GM12878 (cell line): ENCODE results near the gene ALX1. TPM values are rescaled to one million over a fixed set of nuclear protein-coding genes. Genes with fewer than 3 reads are reported as not detected.

ENCODE experiments used
- ATAC-seq: fragments of 200-7000 bp; cut with Tn5 transposase; 3 replicates; pipeline ENCODE4 v1.9.1; 2020; ENCODE audit warnings: mild to moderate bottlenecking, moderate library complexity
- BruUV-seq: library from RNA; stranded (reverse); fragments of 400-500 nt; replicated peaks from 2 replicates; lab custom pipeline; 2021; lab: Mats Ljungman, UMichigan
- CTCF ChIA-PET: fragments of 300-600 bp; sonication (Branson Sonifier 250); formaldehyde crosslinking; extraction: SDS; loops from one replicate; lab custom pipeline; 2021; ENCODE audit warnings: inconsistent platforms; lab: Yijun Ruan, JAX
- POLR2A ChIA-PET: fragments of 350-600 bp; formaldehyde crosslinking; extraction: SDS; loops from one replicate; lab custom pipeline; 2021; ENCODE audit warnings: inconsistent platforms; lab: Charles Lee
- RAD21 ChIA-PET: fragments of 300-600 bp; sonication (Branson Sonifier 250); formaldehyde crosslinking; loops from one replicate; lab custom pipeline; 2023; ENCODE audit warnings: antibody characterized with exemption; ENCODE audit not compliant: unreplicated experiment; lab: Charles Lee
- SMC1A ChIA-PET: fragments of 300-600 bp; sonication (Branson Sonifier 250); formaldehyde crosslinking; loops from one replicate; lab custom pipeline; 2023; ENCODE audit not compliant: unreplicated experiment, uncharacterized antibody; lab: Charles Lee
- DNase-seq: peaks from one replicate; pipeline ENCODE4 v3.0.0-alpha.2; 2011; ENCODE audit warnings: low read depth, low spot score
- FAIRE-seq: peaks from 3 replicates; lab custom pipeline; 2011; peaks lifted over from hg19 to GRCh38; lab: Jason Lieb, UNC
- H2AFZ ChIP-seq: 2 replicates; pipeline ENCODE4 v1.6.0; 2011; ENCODE audit warnings: low read depth, low read length, control low read depth; ENCODE audit not compliant: control insufficient read depth
- H3K27ac ChIP-seq: 2 replicates; pipeline ENCODE4 v1.5.1; 2011; ENCODE audit warnings: control low read depth; ENCODE audit not compliant: control insufficient read depth, insufficient read depth
- H3K27me3 ChIP-seq, 2 experiments: replicated peaks in 1 of 2; 2 replicates each; pipeline versions ENCODE4 v1.6.0 to v1.6.1; 2011; ENCODE audit warnings: low read length in 1 of 2; ENCODE audit not compliant: control insufficient read depth in 2 of 2, insufficient read depth in 2 of 2
- H3K36me3 ChIP-seq, 2 experiments: 2 replicates each; pipeline ENCODE4 v1.5.1; 2011; ENCODE audit warnings: low read length in 1 of 2; ENCODE audit not compliant: control insufficient read depth in 2 of 2, insufficient read depth in 2 of 2
- H3K4me1 ChIP-seq: 2 replicates; pipeline ENCODE4 v1.6.1; 2011; ENCODE audit warnings: mild to moderate bottlenecking, low read length, moderate library complexity, mixed read lengths; ENCODE audit not compliant: control insufficient read depth, insufficient read depth
- H3K4me2 ChIP-seq: 2 replicates; pipeline ENCODE4 v1.6.0; 2011; ENCODE audit warnings: control low read depth; ENCODE audit not compliant: control insufficient read depth, insufficient read depth
- H3K4me3 ChIP-seq: fragments of 200-600 bp; sonication (generic); 2 replicates; pipeline ENCODE4 v1.5.1; 2016
- H3K79me2 ChIP-seq: 2 replicates; pipeline ENCODE4 v1.6.0; 2011; ENCODE audit warnings: low read length; ENCODE audit not compliant: control insufficient read depth, insufficient read depth
- H3K9ac ChIP-seq: 2 replicates; pipeline ENCODE4 v1.8.0; 2011; ENCODE audit warnings: low read length, control low read depth, mixed read lengths; ENCODE audit not compliant: control insufficient read depth, insufficient read depth
- H3K9me3 ChIP-seq: replicated peaks from 3 replicates; pipeline ENCODE4 v1.5.1; 2011; ENCODE audit warnings: mild to moderate bottlenecking, low read length; ENCODE audit not compliant: control insufficient read depth, insufficient read depth
- H4K20me1 ChIP-seq: 2 replicates; pipeline ENCODE4 v1.6.0; 2011; ENCODE audit not compliant: control insufficient read depth, insufficient read depth
- CEBPB ChIP-seq, 2 experiments: fragments of 150-350 bp in 1 of 2; IDR thresholded peaks; 2 replicates each; pipeline ENCODE4 v1.6.1; 2012 to 2014; ENCODE audit warnings: low read depth in 2 of 2, low read length in 2 of 2, borderline replicate concordance in 1 of 2, inconsistent platforms in 1 of 2
- IKZF2 ChIP-seq, 2 experiments: fragments of 450-650 bp; IDR thresholded peaks; 2 replicates each; pipeline ENCODE4 v1.6.1; 2017; ENCODE audit warnings: mild to moderate bottlenecking in 2 of 2, moderate library complexity in 2 of 2
- MTA3 ChIP-seq: IDR thresholded peaks from 2 replicates; pipeline ENCODE4 v1.6.1; 2012; ENCODE audit warnings: low read length, inconsistent platforms, borderline replicate concordance
- MXI1 ChIP-seq: fragments of 150-350 bp; IDR thresholded peaks from 2 replicates; pipeline ENCODE4 v1.6.1; 2011; ENCODE audit warnings: low read depth, mild to moderate bottlenecking, inconsistent platforms, low read length, improper control_type of control experiment
- POLR2AphosphoS5 ChIP-seq: IDR thresholded peaks from 2 replicates; pipeline ENCODE4 v1.6.1; 2011; ENCODE audit warnings: mild to moderate bottlenecking, low read length, inconsistent platforms
- RFX5 ChIP-seq: IDR thresholded peaks from 2 replicates; pipeline ENCODE4 v1.6.1; 2011; ENCODE audit warnings: low read depth, low read length, improper control_type of control experiment
- RUNX3 ChIP-seq: IDR thresholded peaks from 2 replicates; pipeline ENCODE4 v1.6.1; 2012; ENCODE audit warnings: low read length, inconsistent platforms
- SMAD1 ChIP-seq: fragments of 450-650 bp; IDR thresholded peaks from 2 replicates; pipeline ENCODE4 v1.6.1; 2018; ENCODE audit warnings: mild to moderate bottlenecking, low read depth; ENCODE audit not compliant: partially characterized antibody
- TCF3 ChIP-seq: IDR thresholded peaks from 2 replicates; pipeline ENCODE4 v1.6.1; 2012; ENCODE audit warnings: low read depth, mild to moderate bottlenecking, low read length, borderline replicate concordance; ENCODE audit not compliant: insufficient read depth
- WGBS: methylation state at CpG from one replicate; pipeline ENCODE4 v1.1.6; 2016; ENCODE audit warnings: low lambda C conversion rate; ENCODE audit not compliant: insufficient replicate concordance, insufficient coverage; ENCODE audit errors: missing lambda C conversion rate; 5-methylcytosine and 5-hydroxymethylcytosine counted together
- in situ Hi-C: fragments of 300-500 bp; cut with MboI; formaldehyde crosslinking; loops from 9 replicates; pipeline ENCODE4 v1.14.3; 2018; ENCODE audit warnings: mixed read lengths
- intact Hi-C: fragments of 100-400 bp; cut with micrococcal nuclease; formaldehyde crosslinking; loops from one replicate; pipeline ENCODE4 v1.14.2; 2022; ENCODE audit not compliant: unreplicated experiment
- polyA plus RNA-seq, 11 experiments: library from polyadenylated mRNA; depleted of rRNA in 4 of 11; unstranded in 6 of 11; stranded (reverse) in 5 of 11; fragments of >200 nt; fragmentation: Nextera tagmentation in 4 of 11; fragmentation: Illumina TruSeq in 1 of 11; extraction: Ambion mirVana in 4 of 11; extraction: Trizol in 1 of 11; gene quantifications; 1 replicate in 1 of 11; 2 replicates in 10 of 11; pipeline versions ENCODE4 v1.2.1 to v1.2.3, GENCODE V29; 2011 to 2016; ENCODE audit warnings: inconsistent platforms in 2 of 11, missing spikeins in 2 of 11, low read depth in 1 of 11
- total RNA-seq, 4 experiments: library from RNA; depleted of rRNA in 3 of 4; stranded (reverse); fragments of >200 nt in 3 of 4; fragmentation: Illumina TruSeq in 1 of 4; extraction: Trizol in 1 of 4; gene quantifications; 2 replicates each; pipeline versions ENCODE4 v1.2.1 to v1.2.3, GENCODE V29; 2013 to 2021
- TF ChIP-seq, protein P1 (sequence below): fragments of 450-650 bp; IDR thresholded peaks from 2 replicates; pipeline ENCODE4 v1.6.1; 2017; ENCODE audit warnings: mild to moderate bottlenecking, low read depth, inconsistent platforms; ENCODE audit not compliant: poor library complexity, severe bottlenecking
- TF ChIP-seq, protein P2 (sequence below): IDR thresholded peaks from 2 replicates; pipeline ENCODE4 v1.6.1; 2012; ENCODE audit warnings: improper control_type of control experiment, low read depth, low read length; ENCODE audit not compliant: insufficient replicate concordance
- TF ChIP-seq, protein P3 (sequence below): fragments of 450-650 bp; IDR thresholded peaks from 2 replicates; pipeline ENCODE4 v1.6.1; 2017; ENCODE audit warnings: borderline replicate concordance
- TF ChIP-seq, protein P4 (sequence below): fragments of 450-650 bp; IDR thresholded peaks from 2 replicates; pipeline ENCODE4 v1.6.1; 2017; ENCODE audit warnings: mild to moderate bottlenecking

Gene ALX1
- total and polyA plus RNA-seq, 10 of the 15 experiments (the other 5 are each of a cell fraction or from before 2014, with no cell fraction given) = 0.06 TPM; not detected in 9

DNA sequence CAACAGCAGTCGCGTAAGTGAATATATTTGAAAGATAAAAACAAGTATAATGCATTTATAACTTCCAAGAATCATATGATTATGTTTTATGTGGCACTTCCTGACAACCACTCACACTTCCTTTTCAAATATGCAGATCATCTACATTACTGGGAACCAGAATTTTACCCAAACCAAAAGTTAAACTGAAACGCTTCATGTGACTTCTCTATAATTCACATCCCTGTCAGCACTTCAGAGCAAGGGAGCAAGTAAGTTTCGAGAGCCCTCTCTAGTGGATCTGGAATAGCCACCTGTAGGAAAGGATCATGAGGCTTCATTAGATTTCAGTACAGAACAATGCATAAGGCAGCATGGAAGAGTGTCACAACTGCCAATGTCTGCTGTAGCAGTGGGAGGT, 13.7 kb upstream of the ALX1 start:
- no peak overlapping the region for H3K4me3 ChIP-seq
- intact Hi-C loops (no loop called here), in situ Hi-C loops (no loop called here)
- H3K36me3 ChIP-seq = no peaks in the 10 kb centered on the region
- H3K4me2 ChIP-seq = no peak overlapping the region
- no peak for ATAC-seq
- no peak overlapping the region for H3K27ac ChIP-seq
- SMC1A ChIA-PET = no interaction called here
- POLR2A ChIA-PET = no interaction called here
- CTCF ChIA-PET = no interaction called here
- no peaks in the 10 kb centered on the region for H3K27me3 ChIP-seq
- no peaks in the 10 kb centered on the region for H3K4me1 ChIP-seq
- H3K9me3 ChIP-seq = no peaks in the 10 kb centered on the region
- H3K79me2 ChIP-seq = no peaks in the 10 kb centered on the region
- no peak overlapping the region for H2AFZ ChIP-seq
- no TSS peak for BruUV-seq
- WGBS = 8% methylated on average over 4 of the region's 4 CpGs
- no peaks in the 10 kb centered on the region for H4K20me1 ChIP-seq
- no peak overlapping the region for H3K9ac ChIP-seq
- DNase-seq = no peak
- no peak for FAIRE-seq
- RAD21 ChIA-PET = no interaction called here
- no peak for TF ChIP-seq MTA3
- no peak for TF ChIP-seq SMAD1
- TF ChIP-seq, protein P1, sequence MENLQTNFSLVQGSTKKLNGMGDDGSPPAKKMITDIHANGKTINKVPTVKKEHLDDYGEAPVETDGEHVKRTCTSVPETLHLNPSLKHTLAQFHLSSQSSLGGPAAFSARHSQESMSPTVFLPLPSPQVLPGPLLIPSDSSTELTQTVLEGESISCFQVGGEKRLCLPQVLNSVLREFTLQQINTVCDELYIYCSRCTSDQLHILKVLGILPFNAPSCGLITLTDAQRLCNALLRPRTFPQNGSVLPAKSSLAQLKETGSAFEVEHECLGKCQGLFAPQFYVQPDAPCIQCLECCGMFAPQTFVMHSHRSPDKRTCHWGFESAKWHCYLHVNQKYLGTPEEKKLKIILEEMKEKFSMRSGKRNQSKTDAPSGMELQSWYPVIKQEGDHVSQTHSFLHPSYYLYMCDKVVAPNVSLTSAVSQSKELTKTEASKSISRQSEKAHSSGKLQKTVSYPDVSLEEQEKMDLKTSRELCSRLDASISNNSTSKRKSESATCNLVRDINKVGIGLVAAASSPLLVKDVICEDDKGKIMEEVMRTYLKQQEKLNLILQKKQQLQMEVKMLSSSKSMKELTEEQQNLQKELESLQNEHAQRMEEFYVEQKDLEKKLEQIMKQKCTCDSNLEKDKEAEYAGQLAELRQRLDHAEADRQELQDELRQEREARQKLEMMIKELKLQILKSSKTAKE = no peak
- no peak for TF ChIP-seq IKZF2 (IDR thresholded peaks at IDR 0.05)
- TF ChIP-seq POLR2AphosphoS5 = no peak
- TF ChIP-seq, protein P2, sequence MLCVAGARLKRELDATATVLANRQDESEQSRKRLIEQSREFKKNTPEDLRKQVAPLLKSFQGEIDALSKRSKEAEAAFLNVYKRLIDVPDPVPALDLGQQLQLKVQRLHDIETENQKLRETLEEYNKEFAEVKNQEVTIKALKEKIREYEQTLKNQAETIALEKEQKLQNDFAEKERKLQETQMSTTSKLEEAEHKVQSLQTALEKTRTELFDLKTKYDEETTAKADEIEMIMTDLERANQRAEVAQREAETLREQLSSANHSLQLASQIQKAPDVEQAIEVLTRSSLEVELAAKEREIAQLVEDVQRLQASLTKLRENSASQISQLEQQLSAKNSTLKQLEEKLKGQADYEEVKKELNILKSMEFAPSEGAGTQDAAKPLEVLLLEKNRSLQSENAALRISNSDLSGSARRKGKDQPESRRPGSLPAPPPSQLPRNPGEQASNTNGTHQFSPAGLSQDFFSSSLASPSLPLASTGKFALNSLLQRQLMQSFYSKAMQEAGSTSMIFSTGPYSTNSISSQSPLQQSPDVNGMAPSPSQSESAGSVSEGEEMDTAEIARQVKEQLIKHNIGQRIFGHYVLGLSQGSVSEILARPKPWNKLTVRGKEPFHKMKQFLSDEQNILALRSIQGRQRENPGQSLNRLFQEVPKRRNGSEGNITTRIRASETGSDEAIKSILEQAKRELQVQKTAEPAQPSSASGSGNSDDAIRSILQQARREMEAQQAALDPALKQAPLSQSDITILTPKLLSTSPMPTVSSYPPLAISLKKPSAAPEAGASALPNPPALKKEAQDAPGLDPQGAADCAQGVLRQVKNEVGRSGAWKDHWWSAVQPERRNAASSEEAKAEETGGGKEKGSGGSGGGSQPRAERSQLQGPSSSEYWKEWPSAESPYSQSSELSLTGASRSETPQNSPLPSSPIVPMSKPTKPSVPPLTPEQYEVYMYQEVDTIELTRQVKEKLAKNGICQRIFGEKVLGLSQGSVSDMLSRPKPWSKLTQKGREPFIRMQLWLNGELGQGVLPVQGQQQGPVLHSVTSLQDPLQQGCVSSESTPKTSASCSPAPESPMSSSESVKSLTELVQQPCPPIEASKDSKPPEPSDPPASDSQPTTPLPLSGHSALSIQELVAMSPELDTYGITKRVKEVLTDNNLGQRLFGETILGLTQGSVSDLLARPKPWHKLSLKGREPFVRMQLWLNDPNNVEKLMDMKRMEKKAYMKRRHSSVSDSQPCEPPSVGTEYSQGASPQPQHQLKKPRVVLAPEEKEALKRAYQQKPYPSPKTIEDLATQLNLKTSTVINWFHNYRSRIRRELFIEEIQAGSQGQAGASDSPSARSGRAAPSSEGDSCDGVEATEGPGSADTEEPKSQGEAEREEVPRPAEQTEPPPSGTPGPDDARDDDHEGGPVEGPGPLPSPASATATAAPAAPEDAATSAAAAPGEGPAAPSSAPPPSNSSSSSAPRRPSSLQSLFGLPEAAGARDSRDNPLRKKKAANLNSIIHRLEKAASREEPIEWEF = no peak
- TF ChIP-seq, protein P3, sequence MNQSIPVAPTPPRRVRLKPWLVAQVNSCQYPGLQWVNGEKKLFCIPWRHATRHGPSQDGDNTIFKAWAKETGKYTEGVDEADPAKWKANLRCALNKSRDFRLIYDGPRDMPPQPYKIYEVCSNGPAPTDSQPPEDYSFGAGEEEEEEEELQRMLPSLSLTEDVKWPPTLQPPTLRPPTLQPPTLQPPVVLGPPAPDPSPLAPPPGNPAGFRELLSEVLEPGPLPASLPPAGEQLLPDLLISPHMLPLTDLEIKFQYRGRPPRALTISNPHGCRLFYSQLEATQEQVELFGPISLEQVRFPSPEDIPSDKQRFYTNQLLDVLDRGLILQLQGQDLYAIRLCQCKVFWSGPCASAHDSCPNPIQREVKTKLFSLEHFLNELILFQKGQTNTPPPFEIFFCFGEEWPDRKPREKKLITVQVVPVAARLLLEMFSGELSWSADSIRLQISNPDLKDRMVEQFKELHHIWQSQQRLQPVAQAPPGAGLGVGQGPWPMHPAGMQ = no peak
- TF ChIP-seq MXI1 = no peak
- TF ChIP-seq RFX5 = no peak
- no peak for TF ChIP-seq RUNX3
- no peak for TF ChIP-seq TCF3
- TF ChIP-seq, protein P4, sequence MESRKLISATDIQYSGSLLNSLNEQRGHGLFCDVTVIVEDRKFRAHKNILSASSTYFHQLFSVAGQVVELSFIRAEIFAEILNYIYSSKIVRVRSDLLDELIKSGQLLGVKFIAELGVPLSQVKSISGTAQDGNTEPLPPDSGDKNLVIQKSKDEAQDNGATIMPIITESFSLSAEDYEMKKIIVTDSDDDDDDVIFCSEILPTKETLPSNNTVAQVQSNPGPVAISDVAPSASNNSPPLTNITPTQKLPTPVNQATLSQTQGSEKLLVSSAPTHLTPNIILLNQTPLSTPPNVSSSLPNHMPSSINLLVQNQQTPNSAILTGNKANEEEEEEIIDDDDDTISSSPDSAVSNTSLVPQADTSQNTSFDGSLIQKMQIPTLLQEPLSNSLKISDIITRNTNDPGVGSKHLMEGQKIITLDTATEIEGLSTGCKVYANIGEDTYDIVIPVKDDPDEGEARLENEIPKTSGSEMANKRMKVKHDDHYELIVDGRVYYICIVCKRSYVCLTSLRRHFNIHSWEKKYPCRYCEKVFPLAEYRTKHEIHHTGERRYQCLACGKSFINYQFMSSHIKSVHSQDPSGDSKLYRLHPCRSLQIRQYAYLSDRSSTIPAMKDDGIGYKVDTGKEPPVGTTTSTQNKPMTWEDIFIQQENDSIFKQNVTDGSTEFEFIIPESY = no peak
- no peak for TF ChIP-seq CEBPB (IDR thresholded peaks at IDR 0.05; ENCODE audit: borderline replicate concordance in 1 of 2, low read depth in 2 of 2, low read length in 2 of 2)
